Heart left ventricle (tissue), 13 donors: ENCODE data around the gene TRPM3.

Experiments
- POLR2A ChIP-seq, 2 donors: fragments of 450-650 bp; IDR thresholded peaks; one replicate each; pipeline ENCODE4 v1.6.1; 2017; ENCODE audit warnings: antibody characterized with exemption in 2 of 2, mild to moderate bottlenecking in 2 of 2, moderate library complexity in 2 of 2
- TF ChIP-seq, protein P1 (sequence below), 12 donors: fragments of 200-600 bp; sonication (generic) in 4 of 12; IDR thresholded peaks; one replicate each; pipeline versions ENCODE4 v1.5.0 to v1.8.0; 2018 to 2022; ENCODE audit warnings: antibody characterized with exemption in 12 of 12, mild to moderate bottlenecking in 5 of 12
- donor health status: ischemic (EF 13 %, LVEDD 7.1; RV severe dilation, severe dysfunction).
- donor health status: DM: no; HTN: yes; CAD: no.
- donor health status: DM: no; HTN: no; CAD: no.
- donor health status: ischemic (EF 25% LVEDD 6.9; RV normal size, moderate dysfunction).
- donor health status: ischemic (EF 25% LVEDD 5.7; RV mildly dilated, moderate dysfunction).
- donor health status: ischemic (EF 35%, LVEDD 5.7; RV mildly dilated, moderate dysfunction).
- donor health status: nonischemic (EF 11% LVEDD 7.7; RV severe dilation, severe dysfunction).
- donor health status: DM: yes; HTN: yes; CAD: no.
- donor health status: PGD.
- donor health status: ischemic (EF 29% LVEDD 5.4; RV normal size, mild dysfunction).
- donor health status: nonischemic (EF 23%, LVEDD 6.1; RV moderate dilation, normal function).

DNA sequence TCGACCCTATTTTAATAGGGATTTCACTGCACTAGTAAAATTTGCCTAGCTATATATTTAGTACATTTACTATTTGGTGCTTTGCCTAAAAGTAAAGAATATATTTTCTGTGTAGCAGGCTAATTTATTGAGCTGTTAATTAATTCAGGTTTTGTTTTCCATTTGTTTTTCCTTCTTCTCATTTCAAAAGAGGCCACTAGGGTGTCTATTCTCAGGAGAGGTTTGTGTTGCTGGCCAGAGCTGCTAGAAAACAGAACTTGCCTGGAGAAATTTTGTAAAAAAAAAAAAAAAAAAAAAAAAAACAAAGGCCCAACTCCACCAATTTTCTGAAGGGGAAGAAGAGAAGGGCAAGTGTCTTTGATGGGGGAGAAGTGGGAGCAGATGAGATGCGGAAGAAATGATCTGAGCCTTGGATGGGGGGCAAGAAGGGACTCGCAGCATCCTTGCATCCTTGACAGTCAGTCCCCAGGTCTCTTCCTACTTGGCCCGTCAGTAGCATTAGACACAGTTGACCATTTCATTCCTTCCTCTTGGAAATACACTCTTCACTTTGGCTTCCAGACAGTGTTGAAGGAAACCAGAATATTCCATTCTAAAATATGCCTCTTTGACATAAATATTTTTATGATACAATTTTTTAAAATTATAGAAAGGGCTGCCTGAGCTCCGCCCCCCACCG lies 318.5 kb downstream of the TRPM3 start:
- TF ChIP-seq, protein P1, sequence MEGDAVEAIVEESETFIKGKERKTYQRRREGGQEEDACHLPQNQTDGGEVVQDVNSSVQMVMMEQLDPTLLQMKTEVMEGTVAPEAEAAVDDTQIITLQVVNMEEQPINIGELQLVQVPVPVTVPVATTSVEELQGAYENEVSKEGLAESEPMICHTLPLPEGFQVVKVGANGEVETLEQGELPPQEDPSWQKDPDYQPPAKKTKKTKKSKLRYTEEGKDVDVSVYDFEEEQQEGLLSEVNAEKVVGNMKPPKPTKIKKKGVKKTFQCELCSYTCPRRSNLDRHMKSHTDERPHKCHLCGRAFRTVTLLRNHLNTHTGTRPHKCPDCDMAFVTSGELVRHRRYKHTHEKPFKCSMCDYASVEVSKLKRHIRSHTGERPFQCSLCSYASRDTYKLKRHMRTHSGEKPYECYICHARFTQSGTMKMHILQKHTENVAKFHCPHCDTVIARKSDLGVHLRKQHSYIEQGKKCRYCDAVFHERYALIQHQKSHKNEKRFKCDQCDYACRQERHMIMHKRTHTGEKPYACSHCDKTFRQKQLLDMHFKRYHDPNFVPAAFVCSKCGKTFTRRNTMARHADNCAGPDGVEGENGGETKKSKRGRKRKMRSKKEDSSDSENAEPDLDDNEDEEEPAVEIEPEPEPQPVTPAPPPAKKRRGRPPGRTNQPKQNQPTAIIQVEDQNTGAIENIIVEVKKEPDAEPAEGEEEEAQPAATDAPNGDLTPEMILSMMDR (IDR thresholded peaks at IDR 0.05) = no peak
- TF ChIP-seq POLR2A (IDR thresholded peaks at IDR 0.05) = no peak
